ENCODE data around the gene PPP1CC. TPM values are rescaled to one million over a fixed set of nuclear protein-coding genes. Genes with fewer than 3 reads are reported as not detected.

The PPP1CC gene
- total and polyA plus RNA-seq, 2 donors (not counting 3 experiments of a cell fraction or from before 2014, with no cell fraction given), result 67.1 to 139 TPM

GRCh38 chr12:110768960-110769359 lies 26.3 kb upstream of the PPP1CC start:
- ChIA-PET CTCF (no interaction called here), POLR2A (no interaction called here)
- no peaks in the 10 kb centered on the region for H3K79me2 ChIP-seq (ENCODE audit: control insufficient read depth, insufficient read depth, low read length)
- H3K27ac ChIP-seq (ENCODE audit: insufficient read depth, low read depth, low read length), result no peak overlapping the region
- TF ChIP-seq EZH2 (IDR thresholded peaks at IDR 0.05; ENCODE audit: borderline replicate concordance, low read depth, low read length, severe bottlenecking) (no peak), GATA2 (IDR thresholded peaks at IDR 0.05; ENCODE audit: insufficient read depth, insufficient read length, low read depth, low read length) (no peak), POLR2AphosphoS5 (IDR thresholded peaks at IDR 0.05; ENCODE audit: insufficient read depth, low read depth, low read length) (no peak), MAX (IDR thresholded peaks at IDR 0.05; ENCODE audit: insufficient read depth, insufficient read length) (no peak), POLR2A (IDR thresholded peaks at IDR 0.05; ENCODE audit: low read depth, low read length) (no peak), CTCF (IDR thresholded peaks at IDR 0.05; ENCODE audit: extremely low read depth in 1 of 2, insufficient read depth in 1 of 2, low read depth in 1 of 2, low read length in 2 of 2) (no peak), FOS (IDR thresholded peaks at IDR 0.05; ENCODE audit: borderline replicate concordance, insufficient read depth, low read length) (no peak), JUN (IDR thresholded peaks at IDR 0.05; ENCODE audit: borderline replicate concordance, insufficient read depth, insufficient read length, low read depth) (no peak), MYC (IDR thresholded peaks at IDR 0.05; ENCODE audit: low read depth, low read length) (no peak)
- H3K9me3 ChIP-seq (replicated peaks; ENCODE audit: control insufficient read depth, insufficient read depth, low read length), result no peaks in the 10 kb centered on the region
- dilution Hi-C loops (cut with MboI; ENCODE audit: extremely low pct_ligation_motif_present, low sequenced_read_pairs), result no loop called here
- H3K4me3 ChIP-seq (replicated peaks in 1 of 3; ENCODE audit: insufficient read depth in 1 of 3, low read depth in 1 of 3, low read length in 3 of 3), result no peak overlapping the region
- no peaks in the 10 kb centered on the region for H3K27me3 ChIP-seq (ENCODE audit: control insufficient read depth in 2 of 2, insufficient read depth in 2 of 2, low read length in 2 of 2)
- intact Hi-C loops (cut with micrococcal nuclease), result no loop called here
- BruUV-seq (replicated peaks), result no TSS peak
- no peak overlapping the region for H3K9ac ChIP-seq (replicated peaks; ENCODE audit: extremely low read depth, insufficient read depth, low read length)
- no peaks in the 10 kb centered on the region for H3K4me1 ChIP-seq (ENCODE audit: control insufficient read depth, extremely low read depth, insufficient read depth, low read length)
- no peak for FAIRE-seq
- no peak for DNase-seq (ENCODE audit: low read depth, low spot score)
- H3K9me1 ChIP-seq (replicated peaks; ENCODE audit: control insufficient read depth, extremely low read depth, insufficient read depth, low read length), result no peaks in the 10 kb centered on the region
- no peak overlapping the region for H2AFZ ChIP-seq (ENCODE audit: low read depth, low read length)
- H3K4me2 ChIP-seq (ENCODE audit: insufficient read depth, low read length), result no peak overlapping the region
- H4K20me1 ChIP-seq (replicated peaks; ENCODE audit: control insufficient read depth, extremely low read depth, insufficient read depth, low read length), result no peaks in the 10 kb centered on the region
- no peaks in the 10 kb centered on the region for H3K36me3 ChIP-seq (ENCODE audit: control insufficient read depth in 2 of 2, extremely low read depth in 1 of 2, insufficient read depth in 2 of 2, low read length in 2 of 2)

Measured in endothelial cell of umbilical vein (primary cell).